HEK293 (cell line): ENCODE results near the gene SCLT1.

Experiments
- CTCF ChIA-PET: fragments of 350-600 bp; formaldehyde crosslinking; extraction: SDS; loops from one replicate; lab custom pipeline; 2021; ENCODE audit warnings: antibody characterized with exemption; lab: Yijun Ruan, JAX
- POLR2A ChIA-PET: fragments of 300-600 bp; formaldehyde crosslinking; extraction: SDS; loops from one replicate; lab custom pipeline; 2020; ENCODE audit warnings: antibody characterized with exemption, inconsistent platforms; lab: Yijun Ruan, JAX
- H3K27ac ChIP-seq: fragments of 200-500 bp; sonication (Bioruptor generic); 2 replicates; pipeline ENCODE4 v1.5.1; 2014; ENCODE audit warnings: low read depth, low read length, control low read depth, inconsistent platforms; ENCODE audit errors: extremely low read depth
- H3K36me3 ChIP-seq, 2 experiments: fragments of 200-500 bp in 1 of 2; sonication (Bioruptor generic) in 1 of 2; 1 replicate in 1 of 2; 2 replicates in 1 of 2; pipeline ENCODE4 v1.5.1; 2014 to 2017; ENCODE audit warnings: inconsistent platforms in 2 of 2, low read length in 2 of 2; ENCODE audit not compliant: control insufficient read depth in 2 of 2, insufficient read depth in 1 of 2
- H3K4me1 ChIP-seq: fragments of 200-500 bp; sonication (Bioruptor generic); 2 replicates; pipeline ENCODE4 v1.5.1; 2014; ENCODE audit warnings: mild to moderate bottlenecking, low read length, inconsistent platforms; ENCODE audit not compliant: control insufficient read depth, insufficient read depth
- H3K4me3 ChIP-seq: 2 replicates; pipeline ENCODE4 v1.5.1; 2011; ENCODE audit warnings: low read depth, mild to moderate bottlenecking, control low read depth, low read length, moderate library complexity
- H3K9me3 ChIP-seq: fragments of 200-500 bp; sonication (Bioruptor generic); 2 replicates; pipeline ENCODE4 v1.5.1; 2014; ENCODE audit warnings: low read depth, low read length, inconsistent platforms; ENCODE audit not compliant: control insufficient read depth, insufficient read depth
- BCL11B ChIP-seq: fragments of 450-650 bp; formaldehyde crosslinking; IDR thresholded peaks from 2 replicates; pipeline ENCODE4 v1.5.1; 2016; ENCODE audit warnings: low read depth, missing biosample characterization, missing genetic modification characterization
- GLIS1 ChIP-seq: fragments of 450-650 bp; formaldehyde crosslinking; IDR thresholded peaks from 2 replicates; pipeline ENCODE4 v1.5.1; 2016; ENCODE audit warnings: missing biosample characterization, missing genetic modification characterization
- HOXC10 ChIP-seq: sonication (generic); formaldehyde crosslinking; IDR thresholded peaks from 2 replicates; pipeline ENCODE4 v1.8.1; 2023; ENCODE audit warnings: mild to moderate bottlenecking, missing genetic modification reagents
- KLF9 ChIP-seq: fragments of 450-650 bp; formaldehyde crosslinking; IDR thresholded peaks from 2 replicates; pipeline ENCODE4 v1.5.1; 2016; ENCODE audit warnings: missing biosample characterization, missing genetic modification characterization, low read depth
- MEIS1 ChIP-seq: sonication (generic); formaldehyde crosslinking; IDR thresholded peaks from 2 replicates; pipeline ENCODE4 v1.8.1; 2022; ENCODE audit warnings: missing genetic modification reagents, mild to moderate bottlenecking, borderline replicate concordance
- OSR2 ChIP-seq: fragments of 450-650 bp; formaldehyde crosslinking; IDR thresholded peaks from 2 replicates; pipeline ENCODE4 v1.5.1; 2016; ENCODE audit warnings: missing biosample characterization, missing genetic modification characterization
- ZNF248 ChIP-seq: fragments of 450-650 bp; formaldehyde crosslinking; IDR thresholded peaks from 2 replicates; pipeline ENCODE4 v1.5.1; 2017; ENCODE audit warnings: missing biosample characterization, missing genetic modification characterization
- ZNF324 ChIP-seq: fragments of 450-650 bp; formaldehyde crosslinking; IDR thresholded peaks from 2 replicates; pipeline ENCODE4 v1.5.1; 2016; ENCODE audit warnings: missing biosample characterization, missing genetic modification characterization
- ZNF404 ChIP-seq: fragments of 450-650 bp; formaldehyde crosslinking; IDR thresholded peaks from 2 replicates; pipeline ENCODE4 v1.5.1; 2017; ENCODE audit warnings: missing biosample characterization, missing genetic modification characterization
- ZNF433 ChIP-seq: fragments of 450-650 bp; formaldehyde crosslinking; IDR thresholded peaks from 2 replicates; pipeline ENCODE4 v1.5.1; 2016; ENCODE audit warnings: missing biosample characterization, missing genetic modification characterization, low read depth
- ZNF610 ChIP-seq: fragments of 450-650 bp; formaldehyde crosslinking; IDR thresholded peaks from 2 replicates; pipeline ENCODE4 v1.5.1; 2016; ENCODE audit warnings: missing biosample characterization, missing genetic modification characterization, borderline replicate concordance
- ZNF76 ChIP-seq: fragments of 450-650 bp; formaldehyde crosslinking; IDR thresholded peaks from 2 replicates; pipeline ENCODE4; 2016; ENCODE audit warnings: low read depth, missing biosample characterization, missing genetic modification characterization, borderline replicate concordance
- ZSCAN16 ChIP-seq: fragments of 450-650 bp; formaldehyde crosslinking; IDR thresholded peaks from 2 replicates; pipeline ENCODE4 v1.5.1; 2016; ENCODE audit warnings: missing biosample characterization, missing genetic modification characterization
- ZSCAN18 ChIP-seq: fragments of 450-650 bp; formaldehyde crosslinking; IDR thresholded peaks from 2 replicates; pipeline ENCODE4 v1.5.1; 2016; ENCODE audit warnings: missing biosample characterization, missing genetic modification characterization
- ZSCAN5A ChIP-seq: fragments of 450-650 bp; formaldehyde crosslinking; IDR thresholded peaks from 2 replicates; pipeline ENCODE4 v1.5.1; 2016; ENCODE audit warnings: missing biosample characterization, missing genetic modification characterization
- TF ChIP-seq, protein P1 (sequence below): fragments of 450-650 bp; formaldehyde crosslinking; IDR thresholded peaks from 2 replicates; pipeline ENCODE4; 2016; ENCODE audit warnings: missing biosample characterization, missing genetic modification characterization
- TF ChIP-seq, protein P2 (sequence below): fragments of 450-650 bp; formaldehyde crosslinking; IDR thresholded peaks from 2 replicates; pipeline ENCODE4 v1.5.1; 2017; ENCODE audit warnings: missing biosample characterization, missing genetic modification characterization

SCLT1 gene

DNA sequence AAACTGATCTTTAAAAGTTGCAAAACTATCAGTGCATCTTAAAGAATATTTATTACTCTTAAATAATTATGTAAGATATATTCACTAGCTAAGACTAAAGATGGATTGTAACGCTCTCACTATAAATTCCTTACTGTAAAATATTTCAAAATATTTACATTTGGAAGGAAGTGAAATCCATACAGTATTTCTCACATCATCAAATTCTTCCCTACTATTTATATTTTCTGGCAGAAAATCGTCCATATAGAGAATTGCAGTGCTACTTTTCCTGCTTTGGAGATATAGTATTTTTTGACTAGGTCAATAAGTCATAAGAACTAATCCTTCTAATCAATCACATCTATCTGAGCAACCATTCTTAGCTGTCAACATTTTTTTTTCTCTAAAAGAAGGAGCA is 52.9 kb downstream of the SCLT1 start (continued):
- no peak for TF ChIP-seq ZSCAN5A (tag by site-specific recombination)
- TF ChIP-seq, protein P1, sequence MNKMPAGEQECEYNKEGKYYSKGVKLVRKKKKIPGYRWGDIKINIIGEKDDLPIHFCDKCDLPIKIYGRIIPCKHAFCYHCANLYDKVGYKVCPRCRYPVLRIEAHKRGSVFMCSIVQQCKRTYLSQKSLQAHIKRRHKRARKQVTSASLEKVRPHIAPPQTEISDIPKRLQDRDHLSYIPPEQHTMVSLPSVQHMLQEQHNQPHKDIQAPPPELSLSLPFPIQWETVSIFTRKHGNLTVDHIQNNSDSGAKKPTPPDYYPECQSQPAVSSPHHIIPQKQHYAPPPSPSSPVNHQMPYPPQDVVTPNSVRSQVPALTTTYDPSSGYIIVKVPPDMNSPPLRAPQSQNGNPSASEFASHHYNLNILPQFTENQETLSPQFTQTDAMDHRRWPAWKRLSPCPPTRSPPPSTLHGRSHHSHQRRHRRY (tag by site-specific recombination), result no peak
- TF ChIP-seq, protein P2, sequence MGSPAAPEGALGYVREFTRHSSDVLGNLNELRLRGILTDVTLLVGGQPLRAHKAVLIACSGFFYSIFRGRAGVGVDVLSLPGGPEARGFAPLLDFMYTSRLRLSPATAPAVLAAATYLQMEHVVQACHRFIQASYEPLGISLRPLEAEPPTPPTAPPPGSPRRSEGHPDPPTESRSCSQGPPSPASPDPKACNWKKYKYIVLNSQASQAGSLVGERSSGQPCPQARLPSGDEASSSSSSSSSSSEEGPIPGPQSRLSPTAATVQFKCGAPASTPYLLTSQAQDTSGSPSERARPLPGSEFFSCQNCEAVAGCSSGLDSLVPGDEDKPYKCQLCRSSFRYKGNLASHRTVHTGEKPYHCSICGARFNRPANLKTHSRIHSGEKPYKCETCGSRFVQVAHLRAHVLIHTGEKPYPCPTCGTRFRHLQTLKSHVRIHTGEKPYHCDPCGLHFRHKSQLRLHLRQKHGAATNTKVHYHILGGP (tag by site-specific recombination), result no peak
- TF ChIP-seq ZSCAN16, result no peak
- TF ChIP-seq, all 188 proteins: peak for 0

DNA sequence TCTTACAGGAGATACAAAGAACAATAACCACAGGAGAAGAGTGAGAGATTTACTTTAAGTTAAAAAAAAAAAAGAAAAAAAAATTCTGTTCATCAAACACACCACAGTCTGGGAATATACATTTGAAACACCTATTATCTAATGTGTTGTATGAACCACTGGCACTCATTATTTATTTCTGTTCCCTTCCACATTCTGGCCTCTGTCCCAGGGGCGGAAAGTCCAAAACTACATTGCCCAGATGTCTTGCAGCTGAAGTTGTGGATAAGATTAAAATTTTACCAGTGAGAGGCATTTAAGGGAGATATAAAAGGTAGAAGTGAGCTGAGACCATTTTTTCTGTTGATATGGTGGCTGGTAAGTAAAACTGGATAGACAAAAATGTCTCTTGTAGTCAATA is 56.2 kb downstream of the SCLT1 start:
- TF ChIP-seq OSR2 (tag by site-specific recombination) (no peak), MEIS1 (no peak), KLF9 (tag by site-specific recombination) (no peak), ZNF610 (tag by site-specific recombination) (no peak)
- Histone ChIP-seq H3K4me3 (no peak overlapping the region), H3K4me1 (no peaks in the 10 kb centered on the region), H3K36me3 (peaks cover 0 to 4% of the 10 kb centered on the region in 2 experiments; a peak in 1 of 3 replicates), H3K9me3 (no peaks in the 10 kb centered on the region), H3K27ac (no peak overlapping the region)
- ChIA-PET POLR2A (no interaction called here), CTCF (no interaction called here)

GRCh38 chr4:129014566-129015509 is 78.5 kb downstream of the SCLT1 start:
- CTCF ChIA-PET, result interaction anchor here (0.5 kb wide), 1 partner anchor 806 kb away, joined by 3 read pairs; no protein-coding TSS in a partner anchor
- POLR2A ChIA-PET, result no interaction called here
- H3K4me1 ChIP-seq, result no peaks in the 10 kb centered on the region
- TF ChIP-seq GLIS1 (tag by site-specific recombination) (no peak), BCL11B (no peak), ZNF404 (tag by site-specific recombination) (no peak), ZNF324 (tag by site-specific recombination) (no peak), HOXC10 (CRISPR knock-in tag) (no peak), ZNF76 (no peak), ZNF248 (no peak), ZNF433 (tag by site-specific recombination) (no peak), ZSCAN18 (tag by site-specific recombination) (no peak)
- TF ChIP-seq, protein P1 (tag by site-specific recombination), result no peak
- H3K27ac ChIP-seq, result no peak overlapping the region
- H3K4me3 ChIP-seq, result no peak overlapping the region
- H3K9me3 ChIP-seq, result no peaks in the 10 kb centered on the region
- H3K36me3 ChIP-seq, result peaks cover 0 to 3% of the 10 kb centered on the region in 2 experiments; a peak in 1 of 3 replicates
